GM12878 (cell line): ENCODE results near the gene SGSM2. TPM values are rescaled to one million over a fixed set of nuclear protein-coding genes. Genes with fewer than 3 reads are reported as not detected.

Experiments
- ATAC-seq: fragments of 200-7000 bp; cut with Tn5 transposase; 3 replicates; pipeline ENCODE4 v1.9.1; 2020; ENCODE audit warnings: mild to moderate bottlenecking, moderate library complexity
- BruUV-seq: library from RNA; stranded (reverse); fragments of 400-500 nt; replicated peaks from 2 replicates; lab custom pipeline; 2021; lab: Mats Ljungman, UMichigan
- CTCF ChIA-PET: fragments of 300-600 bp; sonication (Branson Sonifier 250); formaldehyde crosslinking; extraction: SDS; loops from one replicate; lab custom pipeline; 2021; ENCODE audit warnings: inconsistent platforms; lab: Yijun Ruan, JAX
- POLR2A ChIA-PET: fragments of 350-600 bp; formaldehyde crosslinking; extraction: SDS; loops from one replicate; lab custom pipeline; 2021; ENCODE audit warnings: inconsistent platforms; lab: Charles Lee
- RAD21 ChIA-PET: fragments of 300-600 bp; sonication (Branson Sonifier 250); formaldehyde crosslinking; loops from one replicate; lab custom pipeline; 2023; ENCODE audit warnings: antibody characterized with exemption; ENCODE audit not compliant: unreplicated experiment; lab: Charles Lee
- SMC1A ChIA-PET: fragments of 300-600 bp; sonication (Branson Sonifier 250); formaldehyde crosslinking; loops from one replicate; lab custom pipeline; 2023; ENCODE audit not compliant: unreplicated experiment, uncharacterized antibody; lab: Charles Lee
- DNase-seq: peaks from one replicate; pipeline ENCODE4 v3.0.0-alpha.2; 2011; ENCODE audit warnings: low read depth, low spot score
- FAIRE-seq: peaks from 3 replicates; lab custom pipeline; 2011; peaks lifted over from hg19 to GRCh38; lab: Jason Lieb, UNC
- H2AFZ ChIP-seq: 2 replicates; pipeline ENCODE4 v1.6.0; 2011; ENCODE audit warnings: low read depth, low read length, control low read depth; ENCODE audit not compliant: control insufficient read depth
- H3K27ac ChIP-seq: 2 replicates; pipeline ENCODE4 v1.5.1; 2011; ENCODE audit warnings: control low read depth; ENCODE audit not compliant: control insufficient read depth, insufficient read depth
- H3K27me3 ChIP-seq, 2 experiments: replicated peaks in 1 of 2; 2 replicates each; pipeline versions ENCODE4 v1.6.0 to v1.6.1; 2011; ENCODE audit warnings: low read length in 1 of 2; ENCODE audit not compliant: control insufficient read depth in 2 of 2, insufficient read depth in 2 of 2
- H3K36me3 ChIP-seq, 2 experiments: 2 replicates each; pipeline ENCODE4 v1.5.1; 2011; ENCODE audit warnings: low read length in 1 of 2; ENCODE audit not compliant: control insufficient read depth in 2 of 2, insufficient read depth in 2 of 2
- H3K4me1 ChIP-seq: 2 replicates; pipeline ENCODE4 v1.6.1; 2011; ENCODE audit warnings: mild to moderate bottlenecking, low read length, moderate library complexity, mixed read lengths; ENCODE audit not compliant: control insufficient read depth, insufficient read depth
- H3K4me2 ChIP-seq: 2 replicates; pipeline ENCODE4 v1.6.0; 2011; ENCODE audit warnings: control low read depth; ENCODE audit not compliant: control insufficient read depth, insufficient read depth
- H3K4me3 ChIP-seq: fragments of 200-600 bp; sonication (generic); 2 replicates; pipeline ENCODE4 v1.5.1; 2016
- H3K79me2 ChIP-seq: 2 replicates; pipeline ENCODE4 v1.6.0; 2011; ENCODE audit warnings: low read length; ENCODE audit not compliant: control insufficient read depth, insufficient read depth
- H3K9ac ChIP-seq: 2 replicates; pipeline ENCODE4 v1.8.0; 2011; ENCODE audit warnings: low read length, control low read depth, mixed read lengths; ENCODE audit not compliant: control insufficient read depth, insufficient read depth
- H3K9me3 ChIP-seq: replicated peaks from 3 replicates; pipeline ENCODE4 v1.5.1; 2011; ENCODE audit warnings: mild to moderate bottlenecking, low read length; ENCODE audit not compliant: control insufficient read depth, insufficient read depth
- H4K20me1 ChIP-seq: 2 replicates; pipeline ENCODE4 v1.6.0; 2011; ENCODE audit not compliant: control insufficient read depth, insufficient read depth
- BRCA1 ChIP-seq: IDR thresholded peaks from 2 replicates; pipeline ENCODE4 v1.6.1; 2011; ENCODE audit warnings: low read depth, low read length, improper control_type of control experiment
- CBX5 ChIP-seq: sonication (generic); IDR thresholded peaks from 2 replicates; pipeline ENCODE4 v1.6.1; 2016; ENCODE audit warnings: low read depth, moderate library complexity, mild to moderate bottlenecking, inconsistent platforms
- EGR1 ChIP-seq, 2 experiments: IDR thresholded peaks; 1 replicate in 1 of 2; 2 replicates in 1 of 2; pipeline ENCODE4 v1.6.1; 2011 to 2012; ENCODE audit warnings: low read depth in 2 of 2, low read length in 2 of 2, borderline replicate concordance in 1 of 2, mild to moderate bottlenecking in 1 of 2, moderate library complexity in 1 of 2
- ETV6 ChIP-seq, 2 experiments: fragments of 450-650 bp in 1 of 2; IDR thresholded peaks in 1 of 2; conservative IDR thresholded peaks in 1 of 2; 2 replicates each; pipeline ENCODE4 v1.6.1; 2014; ENCODE audit warnings: antibody characterized with exemption in 1 of 2, borderline replicate concordance in 1 of 2, low read depth in 1 of 2, mild to moderate bottlenecking in 1 of 2, moderate library complexity in 1 of 2
- EZH2 ChIP-seq: IDR thresholded peaks from 2 replicates; pipeline ENCODE4 v1.6.1; 2012; ENCODE audit warnings: low read depth, mild to moderate bottlenecking, control low read depth, inconsistent platforms, low read length, borderline replicate concordance; ENCODE audit not compliant: control insufficient read depth
- HDAC6 ChIP-seq: fragments of 200-600 bp; sonication (generic); IDR thresholded peaks from one replicate; pipeline ENCODE4 v1.8.0; 2017; ENCODE audit warnings: antibody characterized with exemption; ENCODE audit not compliant: unreplicated experiment
- JUNB ChIP-seq: IDR thresholded peaks from 2 replicates; pipeline ENCODE4 v1.6.1; 2016; ENCODE audit warnings: antibody characterized with exemption, mild to moderate bottlenecking
- NFYB ChIP-seq: IDR thresholded peaks from 2 replicates; pipeline ENCODE4 v1.6.1; 2011; ENCODE audit warnings: low read depth, mild to moderate bottlenecking, low read length, improper control_type of control experiment, moderate library complexity; ENCODE audit not compliant: insufficient read depth
- POLR2AphosphoS5 ChIP-seq: IDR thresholded peaks from 2 replicates; pipeline ENCODE4 v1.6.1; 2011; ENCODE audit warnings: mild to moderate bottlenecking, low read length, inconsistent platforms
- RAD51 ChIP-seq: fragments of 450-650 bp; IDR thresholded peaks from 2 replicates; pipeline ENCODE4 v1.6.1; 2016; ENCODE audit warnings: moderate library complexity, mild to moderate bottlenecking, inconsistent platforms
- RFX5 ChIP-seq: IDR thresholded peaks from 2 replicates; pipeline ENCODE4 v1.6.1; 2011; ENCODE audit warnings: low read depth, low read length, improper control_type of control experiment
- SMAD5 ChIP-seq: IDR thresholded peaks from 2 replicates; pipeline ENCODE4 v1.6.1; 2016; ENCODE audit warnings: antibody characterized with exemption, low read depth
- TBL1XR1 ChIP-seq: IDR thresholded peaks from 2 replicates; pipeline ENCODE4 v1.6.1; 2012; ENCODE audit warnings: low read depth, low read length, improper control_type of control experiment
- TCF3 ChIP-seq: IDR thresholded peaks from 2 replicates; pipeline ENCODE4 v1.6.1; 2012; ENCODE audit warnings: low read depth, mild to moderate bottlenecking, low read length, borderline replicate concordance; ENCODE audit not compliant: insufficient read depth
- YY1 ChIP-seq: IDR thresholded peaks from 2 replicates; pipeline ENCODE4 v1.6.1; 2011; ENCODE audit warnings: low read depth, mild to moderate bottlenecking, low read length
- WGBS: methylation state at CpG from one replicate; pipeline ENCODE4 v1.1.6; 2016; ENCODE audit warnings: low lambda C conversion rate; ENCODE audit not compliant: insufficient replicate concordance, insufficient coverage; ENCODE audit errors: missing lambda C conversion rate; 5-methylcytosine and 5-hydroxymethylcytosine counted together
- in situ Hi-C: fragments of 300-500 bp; cut with MboI; formaldehyde crosslinking; loops from 9 replicates; pipeline ENCODE4 v1.14.3; 2018; ENCODE audit warnings: mixed read lengths
- intact Hi-C: fragments of 100-400 bp; cut with micrococcal nuclease; formaldehyde crosslinking; loops from one replicate; pipeline ENCODE4 v1.14.2; 2022; ENCODE audit not compliant: unreplicated experiment
- polyA plus RNA-seq, 11 experiments: library from polyadenylated mRNA; depleted of rRNA in 4 of 11; unstranded in 6 of 11; stranded (reverse) in 5 of 11; fragments of >200 nt; fragmentation: Nextera tagmentation in 4 of 11; fragmentation: Illumina TruSeq in 1 of 11; extraction: Ambion mirVana in 4 of 11; extraction: Trizol in 1 of 11; gene quantifications; 1 replicate in 1 of 11; 2 replicates in 10 of 11; pipeline versions ENCODE4 v1.2.1 to v1.2.3, GENCODE V29; 2011 to 2016; ENCODE audit warnings: inconsistent platforms in 2 of 11, missing spikeins in 2 of 11, low read depth in 1 of 11
- total RNA-seq, 4 experiments: library from RNA; depleted of rRNA in 3 of 4; stranded (reverse); fragments of >200 nt in 3 of 4; fragmentation: Illumina TruSeq in 1 of 4; extraction: Trizol in 1 of 4; gene quantifications; 2 replicates each; pipeline versions ENCODE4 v1.2.1 to v1.2.3, GENCODE V29; 2013 to 2021
- TF ChIP-seq, protein P1 (sequence below): fragments of 450-650 bp; IDR thresholded peaks from 2 replicates; pipeline ENCODE4 v1.6.1; 2017; ENCODE audit warnings: mild to moderate bottlenecking, low read depth, inconsistent platforms; ENCODE audit not compliant: poor library complexity, severe bottlenecking
- TF ChIP-seq, protein P2 (sequence below): IDR thresholded peaks from 2 replicates; pipeline ENCODE4 v1.6.1; 2012; ENCODE audit warnings: low read depth, low read length, improper control_type of control experiment

Gene SGSM2
- total and polyA plus RNA-seq, 10 of the 15 experiments (the other 5 are each of a cell fraction or from before 2014, with no cell fraction given) = 0.50 to 50.9 (median 18.5) TPM

DNA sequence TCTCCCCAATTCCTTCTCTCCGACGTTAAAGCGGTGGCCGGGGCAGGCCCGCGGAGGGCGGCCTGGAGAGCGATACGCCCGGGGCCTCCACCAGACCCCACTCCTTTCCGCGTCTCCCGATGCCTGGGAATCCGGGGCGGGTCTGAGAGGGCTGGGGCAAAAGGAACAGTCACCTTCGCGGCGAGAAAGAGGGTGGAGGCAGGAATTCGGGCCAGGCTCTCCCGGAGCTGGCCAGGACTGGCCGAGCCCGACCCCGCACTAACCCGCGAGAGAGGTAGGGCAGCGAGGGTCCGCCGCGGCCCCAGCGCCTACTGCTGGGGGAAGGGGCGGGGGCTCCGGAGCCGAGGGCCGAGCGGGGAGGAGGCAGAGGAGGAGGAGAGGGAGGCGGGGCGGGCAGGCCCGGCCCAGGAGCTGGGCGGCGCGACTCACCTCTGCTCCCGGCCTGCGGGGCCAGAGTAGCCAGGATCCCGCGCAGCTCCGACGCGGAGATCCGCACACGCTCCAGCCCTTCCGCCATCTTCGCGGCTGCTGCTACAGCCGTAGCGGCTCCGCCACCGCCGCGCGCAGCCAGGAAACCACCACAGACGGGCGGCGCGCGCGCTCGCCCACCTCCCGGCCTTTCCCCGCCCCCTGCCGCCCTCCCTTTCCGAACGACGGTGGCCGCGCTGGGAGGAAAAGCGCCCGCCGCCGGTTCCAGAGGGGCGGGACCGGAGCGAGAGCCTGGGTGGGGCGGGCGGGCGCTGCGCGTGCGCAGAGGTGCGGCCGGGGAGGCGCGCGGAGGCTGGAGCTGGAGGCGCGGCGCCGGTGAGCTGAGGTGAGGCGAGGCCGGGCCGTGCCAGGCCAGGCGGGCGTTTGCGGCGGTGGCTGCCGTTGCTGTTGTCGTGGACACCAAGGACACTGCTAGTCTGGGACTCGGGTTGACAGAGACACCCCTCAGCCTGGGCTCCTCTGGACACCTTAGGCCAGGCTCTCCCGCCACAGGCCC, 33.8 kb upstream of the SGSM2 start, which contains the start of the genes SMG6 and SRR (continued):
- TF ChIP-seq ETV6 (conservative IDR thresholded peaks at IDR 0.05 in 1 of 2, IDR thresholded peaks at IDR 0.05 in 1 of 2; ENCODE audit: borderline replicate concordance in 1 of 2, low read depth in 1 of 2) = no peak
- 0 out of 2 replicates have a peak, but pooled peaks have one; percentile 23 for TF ChIP-seq TCF3
- TF ChIP-seq POLR2AphosphoS5 = peak; percentile 79; the same call in 1 of the 2 replicates

GRCh38 chr17:2304931-2305330, 32.4 kb upstream of the SGSM2 start:
- no peak overlapping the region for H2AFZ ChIP-seq
- FAIRE-seq (no peak), DNase-seq (no peak), ATAC-seq (no peak)
- intact Hi-C loops (no loop called here), in situ Hi-C loops (no loop called here)
- WGBS = 98% methylated on average over 4 of the region's 4 CpGs
- CTCF ChIA-PET = interaction anchor here (1.3 kb wide), 1 partner anchor 77 kb away, joined by 3 read pairs; no protein-coding TSS in a partner anchor
- BruUV-seq = TSS peak; percentile 84
- no peaks in the 10 kb centered on the region for H3K9me3 ChIP-seq
- no peak overlapping the region for H3K27ac ChIP-seq
- no peaks in the 10 kb centered on the region; a peak in 2 of 4 replicates for H3K36me3 ChIP-seq
- H3K27me3 ChIP-seq = no peaks in the 10 kb centered on the region
- no peak overlapping the region for H3K4me3 ChIP-seq
- SMC1A ChIA-PET = interaction anchor here (0.6 to 1.5 kb wide), 2 partner anchors 10 to 137 kb away, joined by 3 read pairs; no protein-coding TSS in a partner anchor
- no peak overlapping the region for H3K9ac ChIP-seq
- RAD21 ChIA-PET = interaction anchor here (0.7 to 1.3 kb wide), 3 partner anchors 13 to 589 kb away, joined by 3 to 5 read pairs (median 3); no protein-coding TSS in a partner anchor
- H4K20me1 ChIP-seq = no peaks in the 10 kb centered on the region
- H3K4me2 ChIP-seq = no peak overlapping the region
- no peaks in the 10 kb centered on the region for H3K4me1 ChIP-seq
- peaks cover 31% of the 10 kb centered on the region for H3K79me2 ChIP-seq
- POLR2A ChIA-PET = no interaction called here
- TF ChIP-seq CBX5 (no peak), RAD51 (no peak), BRCA1 (no peak), EZH2 (no peak), NFYB (no peak), HDAC6 (no peak), JUNB (no peak), YY1 (no peak), EGR1 (IDR thresholded peaks at IDR 0.05; ENCODE audit: borderline replicate concordance in 1 of 2, low read depth in 2 of 2, low read length in 2 of 2) (no peak), SMAD5 (no peak), TBL1XR1 (no peak), RFX5 (no peak)
- TF ChIP-seq, protein P1, sequence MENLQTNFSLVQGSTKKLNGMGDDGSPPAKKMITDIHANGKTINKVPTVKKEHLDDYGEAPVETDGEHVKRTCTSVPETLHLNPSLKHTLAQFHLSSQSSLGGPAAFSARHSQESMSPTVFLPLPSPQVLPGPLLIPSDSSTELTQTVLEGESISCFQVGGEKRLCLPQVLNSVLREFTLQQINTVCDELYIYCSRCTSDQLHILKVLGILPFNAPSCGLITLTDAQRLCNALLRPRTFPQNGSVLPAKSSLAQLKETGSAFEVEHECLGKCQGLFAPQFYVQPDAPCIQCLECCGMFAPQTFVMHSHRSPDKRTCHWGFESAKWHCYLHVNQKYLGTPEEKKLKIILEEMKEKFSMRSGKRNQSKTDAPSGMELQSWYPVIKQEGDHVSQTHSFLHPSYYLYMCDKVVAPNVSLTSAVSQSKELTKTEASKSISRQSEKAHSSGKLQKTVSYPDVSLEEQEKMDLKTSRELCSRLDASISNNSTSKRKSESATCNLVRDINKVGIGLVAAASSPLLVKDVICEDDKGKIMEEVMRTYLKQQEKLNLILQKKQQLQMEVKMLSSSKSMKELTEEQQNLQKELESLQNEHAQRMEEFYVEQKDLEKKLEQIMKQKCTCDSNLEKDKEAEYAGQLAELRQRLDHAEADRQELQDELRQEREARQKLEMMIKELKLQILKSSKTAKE = no peak
- TF ChIP-seq, protein P2, sequence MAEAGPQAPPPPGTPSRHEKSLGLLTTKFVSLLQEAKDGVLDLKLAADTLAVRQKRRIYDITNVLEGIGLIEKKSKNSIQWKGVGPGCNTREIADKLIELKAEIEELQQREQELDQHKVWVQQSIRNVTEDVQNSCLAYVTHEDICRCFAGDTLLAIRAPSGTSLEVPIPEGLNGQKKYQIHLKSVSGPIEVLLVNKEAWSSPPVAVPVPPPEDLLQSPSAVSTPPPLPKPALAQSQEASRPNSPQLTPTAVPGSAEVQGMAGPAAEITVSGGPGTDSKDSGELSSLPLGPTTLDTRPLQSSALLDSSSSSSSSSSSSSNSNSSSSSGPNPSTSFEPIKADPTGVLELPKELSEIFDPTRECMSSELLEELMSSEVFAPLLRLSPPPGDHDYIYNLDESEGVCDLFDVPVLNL = no peak
